Measurements from ENCODE around the gene PARP12. TPM values are rescaled to one million over a fixed set of nuclear protein-coding genes. Genes with fewer than 3 reads are reported as not detected.

PARP12 gene
- total and polyA plus RNA-seq, 2 of the 8 experiments (the other 6 are each of a cell fraction or from before 2014, with no cell fraction given), result 9.0 to 21.5 TPM

- H3K9me3 ChIP-seq (ENCODE audit: insufficient read depth in 2 of 2, low read depth in 1 of 2, low read length in 1 of 2), result no peaks in the 10 kb centered on the region
- no peak overlapping the region for H3K18ac ChIP-seq (ENCODE audit: extremely low read depth, low read length)
- H3K79me1 ChIP-seq (ENCODE audit: low read depth, low read length), result no peaks in the 10 kb centered on the region
- H2AFZ ChIP-seq (ENCODE audit: low read length), result no peak overlapping the region
- no peak overlapping the region for H4K8ac ChIP-seq (ENCODE audit: extremely low read depth, insufficient read depth, low read length)
- no peak overlapping the region for H3K23ac ChIP-seq (ENCODE audit: insufficient read length)
- H4K5ac ChIP-seq (ENCODE audit: insufficient read length, low read depth, low read length), result no peak overlapping the region
- no peak overlapping the region for H3K27ac ChIP-seq (ENCODE audit: low read depth, low read length)
- TF ChIP-seq BCL11A (IDR thresholded peaks at IDR 0.05; ENCODE audit: low read depth in 2 of 2, low read length in 2 of 2) (no peak), TCF12 (IDR thresholded peaks at IDR 0.05; ENCODE audit: low read depth, low read length) (no peak), JUND (IDR thresholded peaks at IDR 0.05; ENCODE audit: low read length) (no peak), CHD1 (IDR thresholded peaks at IDR 0.05; ENCODE audit: low read depth, low read length) (no peak)
- H4K20me1 ChIP-seq (replicated peaks in 1 of 2; ENCODE audit: control insufficient read depth in 1 of 2, insufficient read depth in 2 of 2, low read length in 2 of 2), result no peaks in the 10 kb centered on the region
- H3K79me2 ChIP-seq (ENCODE audit: control insufficient read depth in 1 of 2, insufficient read depth in 2 of 2, low read length in 2 of 2), result no peaks in the 10 kb centered on the region
- POLR2A ChIA-PET (ENCODE audit: partially characterized antibody), result no interaction called here
- H3K36me3 ChIP-seq (ENCODE audit: control insufficient read depth in 2 of 4, insufficient read depth in 4 of 4, low read length in 3 of 4), result no peaks in the 10 kb centered on the region
- H3K4me1 ChIP-seq (replicated peaks in 1 of 4; ENCODE audit: control insufficient read depth in 3 of 4, insufficient read depth in 4 of 4, low read length in 3 of 4), result peaks cover 0 to 9% (median 2%) of the 10 kb centered on the region in 4 experiments; a peak in 3 of 7 replicates
- no peak overlapping the region for H2BK12ac ChIP-seq (ENCODE audit: low read depth, low read length)
- H3K4me3 ChIP-seq (ENCODE audit: extremely low read depth in 1 of 4, insufficient read depth in 2 of 4, low read depth in 3 of 4, low read length in 4 of 4), result no peak overlapping the region
- no peaks in the 10 kb centered on the region for H3K23me2 ChIP-seq (ENCODE audit: low read depth, low read length)
- H3K4me2 ChIP-seq (ENCODE audit: insufficient read depth in 1 of 2, low read depth in 2 of 2, low read length in 2 of 2), result no peak overlapping the region
- no peak overlapping the region for H2AK5ac ChIP-seq (ENCODE audit: low read depth, low read length)
- H3K14ac ChIP-seq (ENCODE audit: insufficient read length), result no peak overlapping the region
- DNase-seq (ENCODE audit: low read depth in 1 of 2, low spot score in 2 of 2) (no peak), FAIRE-seq (no peak)
- CTCF ChIA-PET (ENCODE audit: partially characterized antibody), result interaction anchor here (0.7 to 2.0 kb wide), 6 partner anchors 11 to 919 kb away, joined by 3 to 10 read pairs (median 4); no protein-coding TSS in a partner anchor
- 84% methylated on average over 10 of the region's 10 CpGs; no CpG with 5 or more reads in 1 of the 2 experiments for WGBS, 2 experiments (ENCODE audit: extremely low coverage in 1 of 2, insufficient coverage in 1 of 2, insufficient read length in 1 of 2, insufficient replicate concordance in 2 of 2, low coverage in 1 of 2, low lambda C conversion rate in 2 of 2, missing lambda C conversion rate in 1 of 2)
- no peak overlapping the region for H3K56ac ChIP-seq (replicated peaks; ENCODE audit: insufficient read length, low read depth, low read length)
- no peak overlapping the region for H2BK20ac ChIP-seq (ENCODE audit: low read length)
- H3K4ac ChIP-seq (replicated peaks; ENCODE audit: insufficient read length, low read depth, low read length), result no peak overlapping the region
- peaks cover 0 to 5% (median 0%) of the 10 kb centered on the region in 4 experiments; a peak in 1 of 7 replicates for H3K27me3 ChIP-seq (replicated peaks in 1 of 4; ENCODE audit: control insufficient read depth in 3 of 4, extremely low read depth in 1 of 4, insufficient read depth in 3 of 4, low read length in 3 of 4)
- no peak overlapping the region for H2BK5ac ChIP-seq (ENCODE audit: low read depth, low read length)
- no peak overlapping the region for H2BK15ac ChIP-seq (ENCODE audit: low read length)
- H2BK120ac ChIP-seq (replicated peaks; ENCODE audit: low read depth, low read length), result no peak overlapping the region
- H3K9ac ChIP-seq (replicated peaks in 1 of 4; ENCODE audit: extremely low read depth in 1 of 4, low read depth in 3 of 4, low read length in 3 of 4), result no peak overlapping the region
- no peak overlapping the region for H4K91ac ChIP-seq (replicated peaks; ENCODE audit: insufficient read length, low read length)
These were observed 76.9 kb downstream of the PARP12 start for GRCh38 chr7:139985811-139986210.

Measured in H1 (cell line).